NCI-H1092 treated with DMSO at 0.1 percent for 48 hours (cell line): ENCODE results near the gene LRRC26.
A peak's percentile ranks its signal among the peaks of the same experiment; 100 is the strongest.

Experiments used
- DNase-seq: peaks from one replicate; lab custom pipeline; 2025; lab: John Stamatoyannopoulos, UW

LRRC26 gene

DNA sequence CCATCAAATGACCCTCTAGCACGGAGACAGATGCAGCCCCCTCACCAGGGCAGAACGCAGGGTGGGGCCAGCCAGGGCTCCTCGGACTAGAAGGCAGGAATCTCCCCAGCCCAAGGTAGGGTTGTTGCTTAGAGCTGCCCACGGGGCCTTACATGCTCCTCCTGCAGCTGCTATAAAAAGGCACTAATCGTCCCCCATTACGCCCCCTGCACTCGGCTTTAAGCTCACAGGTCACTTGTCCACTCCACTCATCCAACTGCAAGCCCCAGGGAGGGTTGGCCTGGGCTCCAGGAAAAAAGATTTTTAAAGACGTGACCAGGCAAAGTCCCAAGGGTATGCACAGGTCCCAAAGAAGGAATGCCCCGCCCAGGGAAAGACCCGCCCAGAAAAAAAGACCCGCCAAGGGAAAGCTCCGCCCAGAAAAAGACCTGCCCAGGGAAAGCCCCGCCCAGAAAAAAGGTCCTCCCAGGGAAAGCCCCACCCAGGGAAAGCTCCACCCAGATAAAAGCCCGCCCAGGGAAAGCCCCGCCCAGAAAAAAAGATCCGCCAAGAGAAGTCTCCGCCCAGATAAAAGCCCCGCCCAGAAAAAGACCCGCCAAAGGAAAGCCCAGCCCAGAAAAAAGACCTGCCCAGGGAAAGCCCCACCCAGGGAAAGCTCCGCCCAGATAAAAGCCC lies 19.8 kb downstream of the LRRC26 start:
- no peak for DNase-seq

GRCh38 chr9:137149363-137149762 lies 20.5 kb downstream of the LRRC26 start:
- DNase-seq: no peak

DNA sequence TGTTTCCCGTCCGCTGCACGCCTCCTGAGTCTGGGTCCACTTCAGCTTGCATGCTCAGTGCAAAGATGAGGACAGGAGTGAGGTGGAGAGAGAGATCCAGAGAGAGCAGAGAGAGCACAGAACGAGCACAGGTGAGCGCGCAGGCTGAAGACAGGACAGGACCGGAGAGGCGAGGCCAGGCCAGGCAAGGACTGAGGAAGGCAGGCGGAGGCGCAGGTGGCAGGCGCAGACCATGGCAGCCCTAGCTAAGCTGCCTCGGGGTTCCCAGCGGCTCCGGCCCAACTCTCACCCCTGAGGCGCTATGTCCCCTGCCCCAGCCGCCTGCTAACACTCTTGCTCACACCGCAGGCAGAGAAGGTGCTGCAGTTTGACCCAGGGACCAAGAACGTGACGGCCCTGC lies 21.2 kb downstream of the LRRC26 start:
- DNase-seq: no peak

- no peak for DNase-seq
Measured at GRCh38 chr9:137148242-137148641, 21.6 kb downstream of the LRRC26 start.

GRCh38 chr9:137147793-137148160 lies 22.1 kb downstream of the LRRC26 start:
- no peak for DNase-seq

DNA sequence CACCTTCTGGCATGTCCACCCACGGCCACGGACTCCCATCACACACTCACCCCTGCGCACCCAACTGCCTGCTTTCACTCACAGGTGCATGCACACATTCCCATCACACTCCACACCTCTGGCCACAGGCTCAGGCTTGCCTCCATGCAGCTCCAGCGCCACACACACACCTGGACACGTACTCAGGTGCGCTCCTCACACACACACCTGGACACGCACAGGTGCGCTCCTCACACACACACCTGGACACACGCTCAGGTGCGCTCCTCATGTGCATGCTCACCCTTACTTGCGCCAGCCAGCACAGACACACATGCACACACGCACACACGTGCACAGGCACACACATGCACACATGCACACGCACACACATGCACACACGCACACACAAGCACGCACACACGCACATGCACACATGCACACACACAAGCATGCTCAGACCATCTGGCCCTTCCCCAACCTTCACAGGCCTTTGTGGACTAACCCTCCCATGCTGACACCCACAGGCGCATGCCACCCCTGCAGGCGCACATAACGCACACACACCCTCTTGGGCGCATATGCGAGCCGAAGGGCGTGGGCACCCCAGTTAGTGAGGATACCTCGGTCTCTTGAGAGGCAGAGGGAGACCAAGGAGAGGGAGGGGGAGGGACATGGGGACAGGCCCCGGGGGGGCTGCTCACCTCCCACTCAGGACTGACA lies 22.6 kb downstream of the LRRC26 start:
- DNase-seq: no peak

DNA sequence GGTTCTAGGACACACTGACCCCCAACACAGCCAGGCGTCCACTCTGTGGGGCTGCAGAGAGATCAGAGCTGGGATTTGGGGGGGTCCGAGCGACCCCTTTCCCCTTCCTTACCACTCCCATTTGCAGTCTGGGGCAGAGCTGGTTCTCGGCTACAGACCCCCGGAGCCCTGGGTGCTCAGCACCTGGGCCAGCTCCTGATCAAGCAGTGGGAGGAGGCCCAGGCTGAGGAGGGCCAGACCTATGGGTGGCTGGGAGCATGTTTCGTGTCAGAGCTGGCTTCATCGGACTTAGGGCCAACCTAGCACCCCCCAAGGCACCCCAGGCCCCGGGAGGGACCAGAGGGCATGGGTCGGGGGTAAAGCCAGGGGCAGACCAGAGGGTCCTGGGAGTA lies 23.3 kb downstream of the LRRC26 start:
- no peak for DNase-seq

DNA sequence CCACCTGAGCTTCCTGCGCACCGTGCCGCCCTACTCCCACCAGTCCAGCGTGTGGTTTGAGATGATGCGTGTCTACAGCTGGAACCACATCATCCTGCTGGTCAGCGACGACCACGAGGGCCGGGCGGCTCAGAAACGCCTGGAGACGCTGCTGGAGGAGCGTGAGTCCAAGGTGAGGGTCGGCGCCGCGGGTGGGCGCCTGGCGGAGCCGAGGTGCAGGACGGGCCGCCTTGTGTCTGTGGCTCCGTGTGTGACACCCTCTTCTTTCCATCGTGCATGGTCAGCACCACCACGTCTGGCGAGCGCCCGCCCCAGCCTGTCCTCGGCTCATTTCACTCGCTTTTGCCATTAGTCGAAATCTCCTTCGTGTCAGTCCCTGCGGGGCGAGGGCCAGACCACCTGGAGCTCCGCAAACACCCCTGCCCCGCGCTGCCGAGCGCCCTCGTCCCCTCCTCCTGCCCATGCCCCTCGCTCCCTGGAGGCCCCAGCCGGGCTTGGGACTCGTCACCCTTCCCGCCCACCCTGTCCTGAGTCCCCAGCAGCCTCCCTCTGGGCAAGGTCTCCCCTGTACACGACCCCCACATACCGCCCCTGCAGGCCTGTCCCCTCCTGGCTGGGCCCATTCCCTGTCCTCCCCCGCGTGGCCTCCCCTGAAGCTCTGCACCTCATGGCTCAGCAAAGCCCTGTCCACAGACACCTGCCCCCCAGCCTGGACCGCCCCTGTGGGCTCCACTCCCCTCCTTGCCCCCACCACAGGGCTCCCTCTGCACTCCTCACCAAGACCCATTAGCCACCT lies 23.9 kb downstream of the LRRC26 start:
- DNase-seq: no peak

DNA sequence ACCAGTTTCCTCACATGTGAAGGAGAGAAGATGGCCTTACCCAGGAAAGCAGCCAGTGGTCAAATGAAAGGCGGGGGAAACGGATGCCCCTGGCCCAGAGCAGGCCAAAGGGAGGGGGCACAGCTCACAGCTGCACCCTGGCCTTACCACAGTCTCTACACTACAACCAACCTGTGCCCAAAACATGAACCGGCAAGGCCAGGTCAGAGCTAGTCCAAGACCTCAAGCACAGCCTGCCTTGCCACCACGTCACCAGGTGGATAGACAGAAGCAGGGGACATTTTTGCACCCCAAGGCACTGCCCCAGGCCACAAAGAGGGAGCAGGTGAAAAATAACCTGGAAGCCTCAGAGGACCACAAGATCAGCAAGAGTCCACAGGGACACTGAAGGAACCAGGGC lies 26.4 kb downstream of the LRRC26 start:
- DNase-seq: no peak

DNA sequence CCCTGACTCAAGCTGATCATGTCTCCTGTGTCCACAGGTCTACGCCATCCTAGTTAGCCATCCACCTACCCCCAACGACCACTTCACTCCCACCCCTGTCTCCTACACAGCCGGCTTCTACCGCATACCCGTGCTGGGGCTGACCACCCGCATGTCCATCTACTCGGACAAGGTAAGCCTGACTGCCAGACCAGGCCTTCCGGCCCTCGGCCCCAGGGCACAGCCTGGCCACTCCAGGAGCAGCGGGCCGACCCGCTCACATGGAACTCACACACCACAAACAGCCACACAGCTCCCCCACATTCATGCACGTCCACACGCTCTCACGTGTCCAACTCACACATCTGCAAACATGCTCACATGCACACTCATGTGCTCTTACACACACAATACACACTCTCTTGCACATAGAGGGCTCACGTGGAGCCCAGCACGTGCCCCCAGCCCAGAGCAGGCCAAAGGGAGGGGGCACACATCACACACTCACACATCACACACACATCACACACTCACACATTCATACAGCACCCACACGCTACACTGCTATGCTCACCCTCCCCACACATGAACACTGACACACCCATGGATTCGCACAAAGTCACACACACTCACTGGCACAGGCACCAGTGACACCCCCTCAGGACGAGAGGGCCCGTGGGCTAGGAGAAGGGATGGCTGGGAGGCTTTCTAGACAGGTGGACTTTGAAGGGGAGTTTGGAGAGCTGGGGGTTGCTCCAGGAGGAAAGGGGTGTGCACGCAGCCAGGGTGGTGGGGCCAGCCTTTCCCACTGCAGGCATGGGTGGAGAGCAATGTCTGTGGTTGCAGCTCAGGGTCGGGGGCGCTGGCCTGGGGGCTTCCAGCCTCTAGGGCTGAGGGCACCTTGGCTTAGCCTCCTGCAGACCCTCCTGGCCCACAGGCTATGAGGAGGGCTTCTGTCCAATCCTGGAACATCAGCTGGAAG lies 27.6 kb downstream of the LRRC26 start:
- no peak for DNase-seq

DNA sequence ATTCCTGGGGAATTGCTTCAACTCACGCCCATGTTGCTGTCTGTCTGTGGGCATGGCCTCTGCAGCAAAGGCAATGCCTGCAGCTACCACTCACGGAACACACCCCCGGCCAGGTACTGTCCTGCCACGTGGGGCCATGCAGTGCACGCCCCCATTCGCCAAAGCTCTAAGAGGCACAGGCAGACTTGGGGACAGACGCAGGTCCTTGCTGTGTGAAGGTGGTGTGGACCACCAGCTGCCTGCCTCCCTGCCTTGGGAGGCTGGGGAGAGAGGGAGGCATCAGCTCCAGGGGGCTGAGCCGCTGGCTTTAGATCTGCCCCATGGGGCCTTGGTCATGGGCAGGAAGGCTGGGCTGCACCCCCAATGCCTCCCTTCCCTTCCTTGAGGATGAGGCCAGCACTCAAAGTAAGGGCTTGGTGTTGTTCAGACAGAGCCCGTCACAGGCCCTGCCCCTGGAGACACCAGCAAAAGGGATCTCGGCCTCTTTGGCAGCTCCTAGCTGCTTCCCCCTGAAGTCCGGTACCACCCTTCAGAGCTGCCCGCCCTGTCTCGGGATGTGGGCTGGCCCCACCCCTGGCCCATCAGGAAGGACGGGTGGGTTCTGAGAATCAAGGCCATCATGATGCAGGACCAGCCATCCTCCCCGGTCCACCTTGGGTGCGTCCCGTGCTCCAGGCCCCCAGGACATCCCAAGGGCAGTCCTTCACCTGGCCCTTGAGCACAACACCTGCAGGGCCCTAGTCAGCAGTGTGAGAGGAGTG lies 28.6 kb downstream of the LRRC26 start:
- no peak for DNase-seq

GRCh38 chr9:137140151-137141012 lies 29.5 kb downstream of the LRRC26 start:
- DNase-seq: no peak

DNA sequence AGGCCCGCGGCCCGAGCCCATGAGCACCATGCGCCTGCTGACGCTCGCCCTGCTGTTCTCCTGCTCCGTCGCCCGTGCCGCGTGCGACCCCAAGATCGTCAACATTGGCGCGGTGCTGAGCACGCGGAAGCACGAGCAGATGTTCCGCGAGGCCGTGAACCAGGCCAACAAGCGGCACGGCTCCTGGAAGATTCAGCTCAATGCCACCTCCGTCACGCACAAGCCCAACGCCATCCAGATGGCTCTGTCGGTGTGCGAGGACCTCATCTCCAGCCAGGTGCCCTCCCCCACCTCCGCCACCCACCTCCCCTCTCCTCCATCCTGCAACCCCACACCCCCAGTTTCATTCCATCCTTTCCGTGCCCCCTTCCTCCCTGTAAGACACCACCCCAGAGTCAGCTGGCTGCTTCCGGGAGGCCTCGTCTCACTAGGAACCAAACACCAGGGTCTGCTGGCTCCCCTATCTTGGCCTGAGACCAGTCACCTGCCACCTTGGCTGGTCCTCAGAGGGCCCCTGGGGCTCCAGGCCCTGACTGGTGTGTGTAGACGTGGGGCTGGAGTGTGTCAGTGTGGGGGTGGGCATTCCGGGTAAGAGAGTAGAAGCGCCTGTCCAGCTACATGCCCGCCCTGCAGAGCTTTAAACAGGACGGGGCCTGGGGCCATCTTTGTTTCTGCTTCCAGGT lies 30.2 kb downstream of the LRRC26 start:
- no peak for DNase-seq

- DNase-seq: no peak
Measured at GRCh38 chr9:137138722-137139467, 31.0 kb downstream of the LRRC26 start, which contains the start of gene GRIN1. Gene GRIN1, plus strand, starts transcription at chr9:137139154. Its CDS starts 333 bp downstream, at chr9:137139487.

DNA sequence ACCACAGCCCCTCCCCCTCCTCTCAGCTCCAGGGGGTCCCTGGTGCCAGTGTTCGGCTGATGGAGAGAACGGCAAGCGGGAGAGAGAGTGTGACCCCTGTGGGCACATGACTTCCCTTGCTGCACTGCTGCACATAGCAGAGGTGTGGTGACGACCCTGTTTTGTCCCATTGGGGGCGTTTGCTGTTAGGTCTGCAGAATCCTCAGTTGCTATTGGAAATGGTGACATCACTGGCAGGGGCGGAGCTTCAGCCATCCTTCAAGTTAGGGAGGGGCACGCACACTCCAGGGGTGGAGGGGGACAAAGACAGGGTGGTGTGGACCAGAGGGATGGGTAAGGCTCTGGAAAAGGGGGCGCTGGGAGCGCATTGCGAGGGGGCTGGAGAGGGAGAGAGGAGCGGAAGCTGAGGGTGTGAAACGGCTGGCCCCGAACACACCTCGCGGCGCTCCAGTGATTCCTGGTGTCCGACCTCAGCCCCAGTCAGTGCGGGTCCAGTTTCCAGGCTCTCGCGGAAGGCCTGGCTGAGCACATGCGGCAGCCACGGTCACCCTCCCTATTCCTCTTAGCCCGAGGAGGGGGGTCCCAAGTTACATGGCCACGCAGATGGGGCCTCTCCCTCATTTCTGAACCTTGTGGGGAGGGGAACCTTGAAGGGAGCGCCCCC lies 31.7 kb downstream of the LRRC26 start:
- peak; percentile 30 for DNase-seq

GRCh38 chr9:137136881-137137607 lies 32.8 kb downstream of the LRRC26 start:
- DNase-seq: no peak

DNA sequence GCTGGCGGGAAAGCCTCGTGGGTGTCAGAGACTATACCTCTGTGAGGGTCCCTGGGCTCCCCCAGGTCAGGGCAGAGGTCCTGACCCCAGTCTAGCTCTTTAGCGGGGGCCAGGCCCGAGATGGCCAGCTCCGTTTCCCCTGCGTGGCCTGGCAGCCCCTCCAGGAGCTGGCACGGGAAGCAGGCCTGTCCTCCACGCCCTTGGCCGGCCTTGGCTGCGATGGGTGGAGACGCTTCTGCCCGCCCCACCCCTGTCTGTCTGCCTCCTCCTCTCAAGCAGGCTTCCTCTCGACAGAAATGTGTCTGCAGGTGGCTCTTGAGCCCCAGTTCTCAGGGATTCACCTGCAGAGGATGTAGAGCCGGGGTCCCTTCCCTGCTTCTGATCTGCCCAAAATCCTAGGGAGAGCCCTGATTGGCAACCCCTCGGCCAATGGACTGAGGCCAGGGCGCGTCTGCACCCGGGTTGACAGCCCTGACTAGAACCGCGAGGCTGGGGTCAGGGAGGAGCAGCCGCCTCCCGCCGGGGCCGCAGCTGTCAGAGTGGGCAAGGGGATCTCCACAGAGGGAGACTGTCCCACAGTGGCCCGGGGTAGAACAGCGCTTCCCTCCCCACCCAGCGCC lies 33.5 kb downstream of the LRRC26 start:
- DNase-seq: no peak
